ENCODE measurements around the gene CPSF4L.
A peak's percentile ranks its signal among the peaks of the same experiment; 100 is the strongest.

CPSF4L gene

DNA sequence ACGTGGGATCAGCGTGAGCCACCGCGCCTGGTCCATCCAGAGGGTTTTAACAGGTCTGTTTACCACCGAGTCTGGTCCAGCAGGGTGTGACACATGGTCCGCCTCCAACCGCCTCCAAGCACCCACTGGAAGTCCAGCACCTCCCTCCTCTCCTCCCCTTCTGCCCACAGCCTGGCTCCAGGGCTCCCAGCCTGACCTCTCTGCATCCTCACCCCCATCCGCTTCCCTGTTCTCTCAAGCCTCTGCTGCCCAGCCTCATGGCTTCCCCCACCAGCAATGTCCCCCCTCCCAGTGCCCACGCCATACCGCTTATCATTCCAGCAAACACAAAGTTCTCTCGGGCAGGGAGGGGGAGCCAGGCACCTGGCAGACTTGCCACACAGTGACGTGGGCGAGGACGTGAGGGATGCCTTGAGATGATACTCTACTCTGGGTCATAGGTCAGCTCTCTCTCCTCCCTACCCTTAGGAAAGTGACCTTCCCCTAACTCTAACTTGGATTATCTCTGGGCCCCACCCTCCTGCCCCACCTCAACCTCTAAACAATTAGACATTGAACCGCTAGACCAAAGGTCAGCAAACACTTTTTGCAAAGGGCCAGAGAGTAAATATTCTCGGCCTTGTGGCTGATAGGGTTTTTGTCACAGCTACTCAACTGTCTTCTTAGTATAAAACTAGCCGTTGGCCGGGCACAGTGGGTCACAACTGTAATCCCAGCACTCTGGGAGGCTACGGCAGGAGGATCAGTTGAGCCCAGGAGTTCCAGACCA lies 27.0 kb upstream of the CPSF4L start:
- no peak for DNase-seq

DNA sequence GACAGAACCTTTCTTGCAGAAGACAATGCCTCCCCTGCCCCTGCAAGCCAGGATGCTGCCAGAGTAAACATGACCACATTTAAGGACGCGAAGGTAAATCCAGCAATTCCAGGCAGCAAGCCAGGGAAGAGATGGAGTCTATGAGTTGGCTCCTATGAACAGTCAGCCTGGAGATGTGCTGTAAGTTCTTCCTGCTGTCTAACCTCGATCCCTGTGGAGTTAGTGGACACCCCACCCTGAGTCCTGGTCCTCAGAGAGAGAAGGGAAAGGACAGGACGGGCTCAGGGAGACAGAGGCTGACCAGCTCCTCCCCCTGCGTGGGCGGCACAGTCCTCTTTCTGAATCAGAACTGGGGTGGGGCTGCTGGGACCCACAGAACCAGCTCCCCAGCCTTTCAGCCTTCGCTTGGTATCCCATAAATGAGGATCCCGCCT lies 25.2 kb upstream of the CPSF4L start:
- DNase-seq = no peak

DNA sequence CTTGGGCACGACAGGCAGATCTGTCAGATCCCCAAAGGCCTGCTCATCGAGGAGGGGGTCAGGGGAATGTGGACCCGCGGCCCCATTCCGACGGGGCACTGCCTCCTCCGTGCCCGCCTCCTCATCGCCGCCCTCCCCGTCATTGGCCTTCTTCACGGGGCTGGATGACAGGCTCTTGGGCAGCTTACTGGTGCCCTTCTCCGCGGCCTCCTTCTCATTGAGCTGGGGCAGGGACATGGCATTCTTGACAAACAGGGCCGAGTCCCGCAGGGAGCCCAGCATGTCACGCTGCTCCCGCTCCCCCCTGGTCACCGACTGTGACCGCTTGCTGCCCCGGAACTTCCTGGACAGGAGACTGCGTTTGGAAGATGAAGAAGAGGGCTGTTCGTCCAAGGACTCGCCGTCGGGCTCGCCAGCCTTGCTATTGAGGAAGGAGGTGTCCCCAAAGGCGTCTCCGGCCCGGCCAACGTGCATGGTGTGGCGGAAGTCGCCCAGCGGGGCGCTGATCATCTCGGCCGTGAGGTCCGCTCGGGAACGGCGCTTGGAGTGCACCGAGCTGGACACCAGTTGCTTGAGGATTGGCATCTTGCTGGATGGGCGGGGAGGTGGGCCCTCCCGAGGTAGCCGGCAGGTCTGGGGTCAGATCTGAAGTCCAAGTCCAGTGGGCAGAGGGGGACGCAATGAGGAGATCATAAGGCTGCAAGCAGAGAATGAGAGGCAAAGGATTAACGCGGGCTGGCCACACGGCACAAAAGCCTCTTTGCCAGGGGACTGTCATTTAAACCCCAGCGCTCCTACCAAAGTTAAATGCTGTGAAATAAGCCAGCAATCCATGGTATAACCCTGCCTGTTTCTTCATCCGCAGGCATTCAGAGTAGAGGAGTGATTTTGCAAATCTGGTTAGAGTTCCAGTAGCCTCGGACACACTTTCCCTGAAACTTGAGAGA lies 24.5 kb upstream of the CPSF4L start:
- no peak for DNase-seq

DNA sequence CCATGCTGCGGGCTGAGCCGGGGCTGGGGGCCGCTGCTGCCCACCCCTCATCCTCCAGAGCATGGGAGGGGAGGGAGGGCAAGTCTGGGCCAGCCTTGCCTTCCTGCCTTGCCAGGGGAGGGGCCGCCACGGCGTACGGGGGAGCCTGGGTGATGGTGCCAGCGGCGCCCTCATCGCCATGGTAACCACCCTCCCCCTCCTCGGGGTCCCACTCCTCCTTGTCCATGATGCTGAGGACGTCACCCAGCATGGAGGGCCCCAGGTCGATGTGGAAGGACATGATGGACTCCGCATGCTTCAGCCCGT lies 23.9 kb upstream of the CPSF4L start:
- no peak for DNase-seq

DNA sequence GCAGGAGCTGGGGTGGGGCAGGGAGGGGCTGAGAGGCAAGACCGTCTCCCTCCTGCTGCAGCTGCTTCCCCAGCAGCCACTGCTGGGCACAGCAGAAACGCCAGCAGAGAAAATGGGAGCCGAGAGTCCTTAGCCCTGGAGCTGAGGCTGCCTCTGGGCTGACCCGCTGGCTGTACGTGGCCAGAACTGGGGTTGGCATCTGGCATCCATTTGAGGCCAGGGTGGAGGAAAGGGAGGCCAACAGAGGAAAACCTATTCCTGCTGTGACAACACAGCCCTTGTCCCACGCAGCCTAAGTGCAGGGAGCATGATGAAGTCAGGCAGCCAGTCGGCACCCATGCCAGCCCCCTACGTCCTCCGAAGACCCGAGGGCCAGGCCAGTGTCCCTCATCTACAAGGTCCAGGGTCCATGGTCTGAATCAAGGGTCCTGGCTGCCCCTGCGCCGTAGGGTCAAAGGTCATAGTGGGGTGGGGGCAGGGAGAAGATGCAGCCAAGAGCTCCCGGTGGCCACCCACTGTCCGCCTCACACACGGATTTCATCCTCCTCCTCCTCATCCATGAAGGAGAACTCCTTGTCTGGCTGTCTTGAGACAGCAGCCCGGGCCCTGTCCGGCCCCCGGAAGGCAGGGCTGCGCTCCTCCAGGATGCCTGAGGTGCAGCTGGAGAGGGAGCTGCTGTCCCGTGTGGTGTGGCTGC lies 23.4 kb upstream of the CPSF4L start:
- no peak for DNase-seq

DNA sequence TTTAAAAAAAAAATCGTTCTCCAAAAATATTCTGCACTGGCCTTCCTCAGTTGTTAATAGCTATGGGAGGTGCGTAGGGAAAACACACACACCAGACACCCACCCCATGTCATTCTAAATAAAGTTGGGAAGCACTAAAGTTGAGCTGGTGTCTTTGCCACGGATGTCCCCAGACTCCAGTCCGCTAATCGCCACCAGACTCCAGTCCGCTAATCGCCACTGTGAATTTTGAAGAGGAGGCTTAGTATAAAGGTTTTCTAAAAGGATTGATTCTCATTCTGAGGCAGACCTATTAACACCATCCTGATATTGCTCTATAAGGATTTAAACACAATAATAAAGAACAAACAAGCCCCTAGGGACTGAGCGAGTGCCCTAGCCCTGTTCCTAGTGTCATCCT lies 22.7 kb upstream of the CPSF4L start:
- DNase-seq = no peak

DNA sequence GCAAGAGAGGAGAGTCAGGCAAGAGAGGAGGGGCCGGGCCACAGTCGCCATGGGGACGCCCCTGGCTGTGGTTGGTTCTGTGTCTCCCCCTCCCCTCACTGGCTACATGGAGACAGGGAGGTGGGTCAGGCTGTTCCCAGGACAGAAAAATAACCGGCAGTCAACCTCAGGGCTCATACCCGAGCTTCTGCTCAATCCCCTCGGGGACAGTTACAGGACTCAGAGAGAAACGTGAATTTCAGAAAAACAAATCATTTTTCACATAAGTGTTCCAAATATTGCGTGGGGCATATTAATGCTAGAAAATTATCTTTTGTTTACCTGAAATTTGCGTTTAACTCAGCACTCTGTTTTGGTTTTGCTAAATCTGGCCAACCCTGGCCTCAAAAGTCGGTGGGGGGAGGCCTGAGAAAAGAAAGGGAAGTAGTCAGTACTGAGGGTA lies 22.2 kb upstream of the CPSF4L start:
- DNase-seq = no peak

DNA sequence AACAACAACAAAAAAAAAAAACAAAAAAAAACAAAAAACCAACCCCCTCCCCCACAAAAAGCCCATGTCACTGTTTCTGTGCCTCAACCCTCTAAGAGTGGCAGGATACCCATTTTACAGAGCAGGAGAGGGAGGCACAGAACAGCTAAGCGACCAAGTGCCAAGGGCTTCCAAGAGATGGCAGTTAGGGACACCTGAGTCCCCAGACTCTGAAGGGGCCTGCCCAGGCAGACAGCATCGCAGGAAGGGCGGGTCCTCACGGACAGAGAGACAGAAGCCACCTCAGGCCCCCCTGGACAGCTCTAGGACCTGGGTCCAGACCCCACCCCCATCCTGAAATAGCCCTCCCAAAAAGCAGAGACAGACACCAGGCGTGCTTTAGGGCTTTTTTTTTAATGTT lies 21.6 kb upstream of the CPSF4L start:
- no peak for DNase-seq

DNA sequence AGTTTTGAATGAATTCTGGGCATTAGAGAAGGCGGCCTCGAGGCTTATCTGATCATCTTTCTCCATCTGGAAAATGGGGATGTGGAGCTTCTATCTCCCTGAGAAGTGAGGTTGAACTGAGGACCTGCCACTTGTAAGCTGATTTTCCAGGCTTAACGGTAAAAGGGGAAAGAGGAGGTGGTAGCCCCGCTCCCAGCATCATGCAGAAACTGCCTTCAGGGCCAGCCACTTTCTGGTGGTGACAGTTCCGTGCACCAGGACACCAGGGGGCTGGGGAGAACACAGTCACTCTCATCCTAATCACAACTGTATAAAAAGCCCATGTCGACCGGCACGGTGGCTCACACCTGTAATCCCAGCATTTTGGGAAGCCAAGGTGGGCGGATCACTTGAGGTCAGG lies 20.9 kb upstream of the CPSF4L start:
- DNase-seq = no peak

DNA sequence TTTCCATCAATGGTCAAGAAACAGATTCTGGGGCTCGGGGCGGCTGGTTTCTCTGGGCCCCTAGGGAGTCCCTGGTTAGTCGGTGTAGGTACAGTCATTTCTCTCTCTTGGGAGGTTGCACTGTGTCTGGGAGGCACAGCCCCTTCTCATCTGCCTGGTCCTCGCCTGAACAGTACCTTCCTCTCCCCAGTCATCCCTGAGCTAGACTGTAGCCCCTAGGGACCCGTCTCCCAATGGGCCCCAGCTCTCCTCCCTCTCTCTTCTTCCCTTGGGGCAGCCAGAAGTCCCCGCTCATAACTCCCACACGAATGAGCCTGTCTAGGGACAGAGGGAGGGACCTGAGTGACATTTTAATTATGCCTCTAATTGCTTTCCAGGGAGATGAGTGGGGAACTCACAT lies 20.2 kb upstream of the CPSF4L start:
- no peak for DNase-seq

DNA sequence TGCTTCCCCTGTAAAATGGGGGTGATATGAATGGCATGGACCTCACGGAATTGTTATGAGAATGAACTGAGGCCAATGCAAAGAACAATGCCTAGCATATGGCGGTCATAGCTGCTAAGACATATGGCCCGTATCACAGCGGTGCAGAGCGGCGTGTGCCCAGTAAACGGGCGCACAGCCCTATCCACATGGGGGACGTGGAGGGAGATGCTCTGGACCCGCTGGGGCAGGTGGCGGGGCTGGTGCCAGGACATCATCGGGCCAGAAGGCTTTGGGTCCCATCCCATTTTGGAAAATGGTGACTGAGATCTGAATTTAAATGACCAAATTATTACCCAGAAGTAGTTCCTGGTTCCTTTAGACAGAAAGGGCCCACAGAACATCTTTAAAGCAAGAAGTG lies 18.5 kb upstream of the CPSF4L start:
- DNase-seq = no peak

DNA sequence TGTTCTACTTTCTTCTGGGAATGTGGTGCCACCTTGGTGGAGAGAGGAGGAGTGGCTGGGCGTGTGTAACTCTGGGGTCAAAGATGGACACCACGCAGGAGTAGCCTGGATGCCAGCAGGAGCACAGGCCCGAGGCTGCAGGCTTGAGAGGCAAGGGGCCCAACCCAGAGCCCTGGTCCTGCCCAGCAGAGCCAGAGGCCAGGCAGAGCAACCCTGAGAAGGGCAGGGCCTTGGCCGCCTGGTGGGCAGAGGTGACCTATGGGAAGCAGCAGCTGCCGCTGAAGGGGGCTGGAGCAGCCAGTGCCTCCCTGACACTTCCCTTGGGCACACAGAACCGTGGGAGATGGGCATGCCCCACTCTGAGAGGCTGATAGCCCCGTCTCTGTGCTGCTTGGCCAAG lies 18.0 kb upstream of the CPSF4L start:
- no peak for DNase-seq

DNA sequence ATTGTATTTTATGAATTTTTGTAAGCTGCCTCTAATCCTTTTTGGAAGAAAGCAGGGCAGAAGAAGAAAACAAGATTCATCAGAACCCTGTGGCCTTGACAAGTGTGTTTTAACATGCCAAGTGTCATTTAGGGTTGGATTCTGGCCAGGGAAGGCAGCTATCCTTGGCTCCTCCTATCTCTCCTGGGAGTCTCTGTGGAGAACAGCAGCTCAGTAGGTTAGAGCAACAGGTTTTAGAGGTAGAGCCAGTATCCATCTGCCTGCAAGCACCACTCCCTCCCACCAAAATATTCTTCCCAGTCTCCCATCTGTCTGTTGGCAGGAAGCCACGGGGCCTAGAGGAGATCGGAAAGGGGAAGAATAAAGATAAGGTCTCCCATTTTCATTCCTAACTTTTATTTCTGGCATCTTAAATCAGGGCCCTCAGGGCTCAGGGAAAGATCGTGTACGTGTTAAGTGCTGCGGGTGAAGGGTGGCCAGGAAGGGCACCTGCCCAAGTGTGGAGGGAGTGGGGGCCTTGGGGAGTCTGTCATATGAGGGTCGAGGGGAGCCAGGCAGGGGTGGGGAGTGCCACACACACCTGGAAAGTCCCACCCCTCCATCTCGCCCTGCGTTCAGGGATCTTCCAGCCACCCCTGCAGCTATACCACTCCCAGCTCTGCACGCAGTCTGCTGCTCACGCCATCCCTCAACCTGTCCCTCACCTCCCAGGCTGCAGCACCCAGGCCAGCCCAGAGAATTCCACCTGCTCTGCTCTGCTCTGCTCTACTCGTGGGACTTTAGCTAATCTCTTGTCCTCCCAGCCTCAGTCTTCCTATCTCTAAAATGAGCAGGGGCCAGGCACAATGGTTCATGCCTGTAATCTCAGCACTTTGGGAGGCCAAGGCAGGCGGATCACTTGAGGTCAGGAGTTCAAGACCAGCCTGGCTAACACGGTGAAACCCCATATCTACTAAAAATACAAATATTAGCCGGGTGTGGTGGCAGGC lies 17.1 kb upstream of the CPSF4L start:
- peak; percentile 28 for DNase-seq

DNA sequence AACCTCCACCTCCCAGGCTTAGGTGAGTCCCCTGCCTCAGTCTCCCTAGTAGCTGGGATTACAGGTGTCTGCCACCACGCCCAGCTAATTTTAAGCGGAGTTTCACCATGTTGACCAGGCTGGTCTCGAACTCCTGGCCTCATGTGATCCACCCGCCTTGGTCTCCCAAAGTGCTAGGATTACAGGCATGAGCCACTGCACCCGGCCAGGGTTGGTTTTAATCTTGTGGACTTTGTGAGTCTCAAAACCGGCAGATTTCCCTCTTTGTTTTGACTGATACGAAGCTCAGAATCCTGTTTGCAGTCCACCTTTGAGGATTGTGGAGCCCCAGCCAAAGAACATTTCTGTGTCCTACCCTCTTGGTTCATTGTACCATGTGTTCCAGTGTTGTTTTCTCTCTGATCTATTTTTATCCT lies 16.4 kb upstream of the CPSF4L start:
- no peak for DNase-seq

DNA sequence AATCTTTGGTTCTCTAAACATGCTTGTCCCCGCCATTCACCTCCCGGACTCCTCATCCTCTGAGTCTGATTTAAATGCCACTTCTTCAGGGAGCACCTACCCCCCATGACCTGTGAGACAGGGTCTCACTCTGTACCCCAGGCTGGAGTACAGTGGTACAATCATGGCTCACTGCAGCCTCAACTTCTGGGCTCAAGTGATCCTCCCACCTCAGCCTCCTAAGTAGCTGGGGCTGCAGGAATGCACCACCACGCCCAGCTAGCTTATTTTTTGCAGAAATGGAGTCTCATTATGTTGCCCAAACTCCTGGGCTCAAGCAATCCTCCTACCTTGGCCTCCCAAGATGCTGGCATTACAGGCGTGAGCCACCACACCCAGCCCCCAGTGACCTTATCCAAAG lies 12.8 kb upstream of the CPSF4L start:
- DNase-seq = no peak

DNA sequence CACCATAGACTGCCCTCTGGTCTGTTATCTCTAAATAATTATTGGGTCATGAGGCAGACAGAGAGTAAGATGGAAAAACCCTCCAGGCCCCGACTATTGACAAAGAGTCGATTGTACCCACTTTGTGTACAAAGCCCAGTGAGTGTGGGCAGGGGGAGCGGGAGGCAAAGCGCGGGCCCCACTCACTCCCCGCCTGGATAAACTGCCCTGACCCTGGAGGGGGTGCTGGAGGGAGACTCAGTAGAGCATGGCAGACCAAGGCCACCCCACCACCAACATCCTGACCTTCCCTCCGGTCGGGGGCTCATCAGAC lies 11.2 kb upstream of the CPSF4L start:
- DNase-seq = no peak

DNA sequence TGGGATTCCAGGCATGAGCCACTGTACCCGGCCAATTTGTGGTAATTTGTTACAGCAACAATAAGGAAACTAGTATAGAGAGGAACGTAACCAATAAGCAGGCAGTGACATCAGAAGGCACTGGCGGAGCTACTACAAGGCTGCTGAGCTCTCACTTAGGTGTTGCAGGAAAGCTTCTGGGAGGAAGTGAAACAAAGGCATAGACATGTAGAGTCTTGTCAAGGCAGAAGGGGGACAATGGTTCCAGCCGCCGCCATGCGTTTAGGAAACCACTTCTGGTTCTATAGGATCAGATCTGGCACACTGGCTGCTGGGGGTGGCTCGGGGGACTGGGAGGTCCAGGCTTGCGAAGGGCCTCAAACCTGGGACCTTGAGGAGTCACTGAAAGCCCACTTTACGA lies 9.4 kb upstream of the CPSF4L start:
- DNase-seq = no peak

DNA sequence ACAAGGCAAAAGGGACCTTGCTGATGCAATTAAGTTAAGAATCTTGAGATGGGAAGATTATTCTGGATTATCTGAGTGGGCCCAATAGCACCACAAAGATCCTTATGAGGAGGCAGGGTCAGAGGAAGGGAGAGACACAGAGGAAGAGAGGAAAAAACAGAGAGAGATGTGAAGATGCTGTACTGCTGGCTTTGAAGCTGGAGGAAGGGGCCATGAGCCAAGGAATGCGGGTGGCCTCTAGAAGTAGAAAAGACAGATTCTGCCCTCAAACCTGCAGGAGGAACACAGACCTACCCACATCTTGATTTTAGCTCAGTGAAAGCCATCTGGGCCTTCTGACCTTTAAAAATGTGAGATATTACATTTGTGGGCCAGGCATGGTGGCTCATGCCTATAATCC lies 8.1 kb upstream of the CPSF4L start:
- DNase-seq = no peak

DNA sequence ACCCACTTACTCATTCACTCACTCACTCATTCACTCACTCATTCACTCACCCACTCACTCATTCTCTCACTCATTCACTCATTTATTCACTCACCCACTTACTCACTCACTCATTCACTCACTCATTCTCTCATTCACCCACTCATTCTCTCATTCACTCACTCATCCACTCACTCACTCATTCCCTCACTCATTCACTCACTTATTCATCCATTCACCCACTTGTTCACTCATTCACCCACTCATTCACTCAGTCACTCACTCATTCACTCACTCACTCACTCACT lies 7.6 kb upstream of the CPSF4L start:
- DNase-seq = no peak

DNA sequence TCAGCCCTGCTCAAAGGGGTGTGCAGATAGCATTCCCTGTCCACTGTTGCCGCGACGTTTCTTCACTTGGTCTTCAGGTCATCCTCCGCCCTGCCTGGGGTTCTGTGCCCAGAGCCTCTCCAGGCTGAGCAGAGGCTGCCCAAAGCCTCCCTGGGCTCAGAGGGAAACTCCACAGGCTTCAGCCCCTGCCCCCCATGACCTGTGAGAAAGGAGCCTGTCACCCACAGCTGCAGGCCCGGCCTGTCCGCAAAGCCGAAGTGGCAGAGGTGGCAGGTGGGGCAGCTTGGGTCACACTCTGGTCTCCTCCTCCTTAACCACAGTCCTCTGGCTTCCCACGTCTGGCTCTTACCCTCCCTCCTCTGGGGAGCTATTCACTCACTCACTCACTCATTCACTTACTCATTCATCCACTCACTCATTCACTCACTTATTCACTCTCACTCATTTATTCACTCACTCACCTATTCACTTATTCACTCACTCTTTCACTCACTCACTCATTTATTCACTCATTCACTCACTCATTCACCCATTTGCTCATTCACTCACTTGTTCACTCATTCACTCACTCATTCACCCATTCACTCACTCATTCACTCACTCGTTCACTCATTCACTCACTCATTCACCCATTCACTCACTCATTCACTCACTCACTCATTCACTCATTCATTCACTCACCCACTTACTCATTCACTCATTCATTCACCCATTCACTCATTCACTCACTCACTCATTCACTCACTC lies 7.1 kb upstream of the CPSF4L start:
- no peak for DNase-seq

DNA sequence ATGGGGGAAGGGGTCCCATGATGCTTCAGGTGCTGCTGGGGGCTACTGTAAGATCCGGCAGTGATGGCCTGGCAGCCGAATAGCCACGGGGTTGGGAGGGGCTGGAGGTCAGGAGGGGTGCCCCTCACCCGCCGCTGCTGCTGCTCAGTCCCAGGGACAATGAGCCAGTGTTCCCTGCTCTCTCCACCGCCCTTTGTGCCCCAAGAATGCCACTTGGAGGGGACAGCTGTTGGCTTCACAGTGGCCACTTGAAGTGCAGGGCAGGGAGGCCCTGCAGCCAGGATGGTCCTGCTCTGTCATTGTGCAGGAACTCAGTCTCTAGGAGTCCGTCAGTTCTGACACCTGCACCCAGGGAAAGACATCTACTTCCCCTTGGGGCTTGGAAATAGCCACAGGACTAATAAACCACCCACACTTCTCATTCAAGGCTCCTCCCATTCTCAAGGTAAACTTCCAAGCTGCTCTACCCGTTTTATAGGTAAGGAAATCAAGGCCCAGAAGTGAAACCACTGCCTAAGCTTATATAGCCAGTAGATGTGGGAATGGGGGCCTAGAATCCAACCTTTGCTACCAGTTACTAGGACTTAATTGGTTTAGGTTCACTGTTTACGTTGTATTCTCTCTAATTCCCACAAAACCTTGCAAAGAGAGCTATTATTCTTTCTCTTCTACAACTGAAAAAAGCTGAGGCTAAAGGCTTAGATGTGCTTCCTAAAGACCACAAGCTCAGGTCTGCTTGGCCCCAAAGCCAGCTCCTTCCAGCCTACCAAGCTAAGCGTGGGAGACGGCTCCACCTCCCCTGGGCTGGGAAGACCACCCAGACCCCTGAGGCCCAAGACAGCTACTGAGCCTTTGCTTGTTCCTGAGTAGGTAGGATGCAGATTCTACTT lies 6.2 kb upstream of the CPSF4L start:
- DNase-seq = no peak
